SK-N-SH (cell line): Measurements from ENCODE around the gene MPZ. TPM values are rescaled to one million over a fixed set of nuclear protein-coding genes. Genes with fewer than 3 reads are reported as not detected.

Experiments
- CTCF ChIA-PET: fragments of 300-600, 350-600 bp; formaldehyde crosslinking; extraction: SDS; loops from one replicate; lab custom pipeline; 2021; lab: Yijun Ruan, JAX
- POLR2A ChIA-PET: fragments of 350-600 bp; sonication (Branson Sonifier 250); formaldehyde crosslinking; extraction: SDS; loops from one replicate; lab custom pipeline; 2020; ENCODE audit warnings: antibody characterized with exemption, inconsistent platforms; lab: Yijun Ruan, JAX
- DNase-seq: peaks from one replicate; pipeline ENCODE4 v3.0.0; 2012
- H2AFZ ChIP-seq: fragments of 200-600 bp; sonication (generic); 2 replicates; pipeline ENCODE4 v1.8.1; 2016; ENCODE audit warnings: antibody characterized with exemption, mild to moderate bottlenecking, low read depth
- H3F3A ChIP-seq: fragments of 200-600 bp; sonication (generic); replicated peaks from 2 replicates; pipeline ENCODE3; 2016; ENCODE audit warnings: antibody characterized with exemption, mild to moderate bottlenecking; ENCODE audit not compliant: insufficient read depth
- H3K27ac ChIP-seq, 2 experiments: fragments of 200-500 bp in 1 of 2; fragments of 200-600 bp in 1 of 2; sonication (Bioruptor generic) in 1 of 2; sonication (generic), shearing (Covaris generic) in 1 of 2; 2 replicates each; pipeline versions ENCODE4 v1.5.1 to v1.6.1; 2014 to 2016; ENCODE audit warnings: low read depth in 2 of 2, inconsistent platforms in 1 of 2, low read length in 1 of 2, mild to moderate bottlenecking in 1 of 2, mixed read lengths in 1 of 2
- H3K27me3 ChIP-seq: fragments of 200-600 bp; sonication (generic), shearing (Covaris generic); 2 replicates; pipeline ENCODE4 v1.6.1; 2016; ENCODE audit warnings: mixed run types; ENCODE audit not compliant: insufficient read depth
- H3K36me3 ChIP-seq, 2 experiments: fragments of 200-500 bp in 1 of 2; fragments of 200-600 bp in 1 of 2; sonication (Bioruptor generic) in 1 of 2; sonication (generic) in 1 of 2; replicated peaks in 1 of 2; 2 replicates each; pipeline versions ENCODE3 to v1.5.1; 2014 to 2016; ENCODE audit warnings: low read length in 1 of 2, mild to moderate bottlenecking in 1 of 2; ENCODE audit not compliant: insufficient read depth in 2 of 2, control insufficient read depth in 1 of 2
- H3K4me1 ChIP-seq, 2 experiments: fragments of 200-500 bp in 1 of 2; fragments of 200-600 bp in 1 of 2; sonication (Bioruptor generic) in 1 of 2; sonication (generic), shearing (Covaris generic) in 1 of 2; 2 replicates each; pipeline versions ENCODE4 v1.5.1 to v1.6.1; 2014 to 2016; ENCODE audit warnings: low read depth in 1 of 2, low read length in 1 of 2, mixed run types in 1 of 2; ENCODE audit not compliant: insufficient read depth in 2 of 2, control insufficient read depth in 1 of 2
- H3K4me2 ChIP-seq: fragments of 200-600 bp; sonication (generic), shearing (Covaris generic); 2 replicates; pipeline ENCODE4 v1.6.1; 2017; ENCODE audit warnings: mixed run types
- H3K4me3 ChIP-seq, 2 experiments: fragments of 200-500 bp in 1 of 2; fragments of 200-600 bp in 1 of 2; sonication (Bioruptor generic) in 1 of 2; sonication (generic), shearing (Covaris generic) in 1 of 2; 2 replicates each; pipeline versions ENCODE4 v1.5.1 to v1.8.1; 2014 to 2016; ENCODE audit warnings: low read depth in 2 of 2, inconsistent platforms in 1 of 2, low read length in 1 of 2, mild to moderate bottlenecking in 1 of 2, mixed read lengths in 1 of 2, moderate library complexity in 1 of 2
- H3K79me2 ChIP-seq: fragments of 200-600 bp; sonication (generic); 2 replicates; pipeline ENCODE4 v1.8.1; 2017; ENCODE audit warnings: mild to moderate bottlenecking; ENCODE audit not compliant: insufficient read depth
- H3K9ac ChIP-seq: fragments of 200-600 bp; sonication (generic); 2 replicates; pipeline ENCODE4 v1.6.1; 2017; ENCODE audit warnings: mixed run types
- H3K9me2 ChIP-seq: fragments of 200-600 bp; sonication (generic); 2 replicates; pipeline ENCODE4 v1.6.1; 2017; ENCODE audit warnings: mixed run types
- H3K9me3 ChIP-seq: fragments of 200-600 bp; sonication (generic); 2 replicates; pipeline ENCODE4 v1.6.1; 2017; ENCODE audit warnings: mixed run types, mild to moderate bottlenecking, moderate library complexity
- H4K20me1 ChIP-seq: fragments of 200-600 bp; sonication (generic); 2 replicates; pipeline ENCODE4 v1.6.1; 2017; ENCODE audit warnings: mild to moderate bottlenecking, mixed run types; ENCODE audit not compliant: insufficient read depth
- ELF1 ChIP-seq: IDR thresholded peaks from 2 replicates; pipeline ENCODE4 v1.4.0; 2012
- EZH2phosphoT487 ChIP-seq: fragments of 200-600 bp; sonication (generic); IDR thresholded peaks from 2 replicates; pipeline ENCODE4 v1.6.1; 2017; ENCODE audit warnings: low read depth, mixed run types, mild to moderate bottlenecking, antibody characterized with exemption, moderate library complexity, borderline replicate concordance
- FOXJ3 ChIP-seq: sonication (generic); formaldehyde crosslinking; IDR thresholded peaks from 2 replicates; pipeline ENCODE4 v1.5.1; 2020; ENCODE audit warnings: mild to moderate bottlenecking, missing genetic modification reagents
- JUND ChIP-seq: IDR thresholded peaks from 2 replicates; pipeline ENCODE4 v1.4.0; 2012
- MEF2A ChIP-seq: IDR thresholded peaks from 2 replicates; pipeline ENCODE4 v1.4.0; 2012; ENCODE audit warnings: low read depth, borderline replicate concordance
- MXI1 ChIP-seq: IDR thresholded peaks from 2 replicates; pipeline ENCODE4 v1.6.1; 2012; ENCODE audit warnings: mild to moderate bottlenecking, low read depth, low read length, improper control_type of control experiment
- NFIC ChIP-seq: IDR thresholded peaks from 2 replicates; pipeline ENCODE4 v1.4.0; 2012; ENCODE audit warnings: borderline replicate concordance
- NRF1 ChIP-seq: IDR thresholded peaks from 2 replicates; pipeline ENCODE4 v1.6.1; 2012; ENCODE audit warnings: low read depth, mild to moderate bottlenecking, low read length
- PBX3 ChIP-seq: IDR thresholded peaks from 2 replicates; pipeline ENCODE4; 2012
- RAD21 ChIP-seq: IDR thresholded peaks from 2 replicates; pipeline ENCODE4 v1.6.1; 2012; ENCODE audit warnings: mild to moderate bottlenecking, low read length
- REST ChIP-seq: IDR thresholded peaks from 2 replicates; pipeline ENCODE4 v1.6.1; 2012; ENCODE audit warnings: mild to moderate bottlenecking, low read depth, low read length, moderate library complexity
- RFX5 ChIP-seq: IDR thresholded peaks from 2 replicates; pipeline ENCODE4 v1.6.1; 2012; ENCODE audit warnings: mild to moderate bottlenecking, improper control_type of control experiment, low read length
- SMC3 ChIP-seq: IDR thresholded peaks from 2 replicates; pipeline ENCODE4 v1.6.1; 2012; ENCODE audit warnings: low read depth, low read length, improper control_type of control experiment
- TAF1 ChIP-seq: IDR thresholded peaks from 2 replicates; pipeline ENCODE4 v1.6.1; 2012; ENCODE audit warnings: low read depth, mild to moderate bottlenecking, low read length, moderate library complexity, borderline replicate concordance
- TEAD4 ChIP-seq: IDR thresholded peaks from 2 replicates; pipeline ENCODE4 v1.4.0; 2012; ENCODE audit warnings: mild to moderate bottlenecking, borderline replicate concordance; ENCODE audit not compliant: insufficient read depth
- USF2 ChIP-seq: fragments of 150-350 bp; IDR thresholded peaks from 2 replicates; pipeline ENCODE4 v1.6.1; 2017; ENCODE audit warnings: antibody characterized with exemption, low read length, low read depth, borderline replicate concordance
- YY1 ChIP-seq: IDR thresholded peaks from 2 replicates; pipeline ENCODE4 v1.4.0; 2012; ENCODE audit warnings: low read depth, mild to moderate bottlenecking
- polyA plus RNA-seq, 3 experiments: library from polyadenylated mRNA; depleted of rRNA; stranded (reverse); fragments of >200 nt; gene quantifications; 2 replicates each; pipeline ENCODE4 v1.2.3, GENCODE V29; 2012
- TF ChIP-seq, protein P1 (sequence below): IDR thresholded peaks from 2 replicates; pipeline ENCODE4 v1.4.0; 2012; ENCODE audit warnings: low read depth

The MPZ gene
- polyA plus RNA-seq, 1 of the 3 experiments (the other 2 are of a cell fraction): 2.4 TPM

DNA sequence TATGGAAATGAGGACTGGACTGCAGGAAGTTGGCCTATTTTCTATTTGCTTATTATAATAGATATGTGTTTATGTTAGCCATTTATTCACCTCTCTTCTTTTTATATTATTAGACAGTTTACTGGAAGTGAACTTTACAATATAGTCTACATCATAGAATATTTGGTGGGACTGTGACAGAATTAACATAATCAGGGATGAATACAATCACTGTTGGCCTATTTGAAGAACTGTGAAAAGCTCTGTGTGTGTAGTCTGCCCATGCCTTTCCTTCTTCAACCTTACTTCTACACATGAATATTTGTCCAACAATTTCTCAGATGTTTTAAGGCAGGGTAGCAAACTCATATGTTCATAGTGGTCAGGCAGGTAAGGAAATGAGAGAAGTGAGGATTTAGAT is 12.4 kb downstream of the MPZ start:
- Histone ChIP-seq H3K27ac (no peak overlapping the region), H3K79me2 (no peaks in the 10 kb centered on the region), H3K4me3 (no peak overlapping the region), H3K9me3 (no peaks in the 10 kb centered on the region), H3K9ac (no peak overlapping the region), H3K4me2 (no peak overlapping the region), H3K4me1 (no peaks in the 10 kb centered on the region), H3K9me2 (no peaks in the 10 kb centered on the region), H3F3A (peaks cover 9% of the 10 kb centered on the region), H3K27me3 (no peaks in the 10 kb centered on the region), H4K20me1 (no peaks in the 10 kb centered on the region), H2AFZ (no peak overlapping the region), H3K36me3 (peaks cover 0 to 3% of the 10 kb centered on the region in 2 experiments)
- DNase-seq: no peak
- TF ChIP-seq RFX5 (no peak), ELF1 (no peak), TEAD4 (no peak), USF2 (no peak), MXI1 (no peak), YY1 (no peak), NFIC (no peak), RAD21 (no peak), MEF2A (no peak), JUND (no peak), REST (no peak), FOXJ3 (CRISPR knock-in tag) (no peak), PBX3 (no peak), TAF1 (no peak), NRF1 (no peak), SMC3 (no peak), EZH2phosphoT487 (no peak)
- TF ChIP-seq, protein P1, sequence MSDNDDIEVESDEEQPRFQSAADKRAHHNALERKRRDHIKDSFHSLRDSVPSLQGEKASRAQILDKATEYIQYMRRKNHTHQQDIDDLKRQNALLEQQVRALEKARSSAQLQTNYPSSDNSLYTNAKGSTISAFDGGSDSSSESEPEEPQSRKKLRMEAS: no peak
- ChIA-PET POLR2A (no interaction called here), CTCF (interaction anchor here (0.7 kb wide), 1 partner anchor 56 kb away, joined by 3 read pairs; no protein-coding TSS in a partner anchor)
